ENCODE measurements around the gene AK1.
A peak's percentile ranks its signal among the peaks of the same experiment; 100 is the strongest.

The AK1 gene

DNA sequence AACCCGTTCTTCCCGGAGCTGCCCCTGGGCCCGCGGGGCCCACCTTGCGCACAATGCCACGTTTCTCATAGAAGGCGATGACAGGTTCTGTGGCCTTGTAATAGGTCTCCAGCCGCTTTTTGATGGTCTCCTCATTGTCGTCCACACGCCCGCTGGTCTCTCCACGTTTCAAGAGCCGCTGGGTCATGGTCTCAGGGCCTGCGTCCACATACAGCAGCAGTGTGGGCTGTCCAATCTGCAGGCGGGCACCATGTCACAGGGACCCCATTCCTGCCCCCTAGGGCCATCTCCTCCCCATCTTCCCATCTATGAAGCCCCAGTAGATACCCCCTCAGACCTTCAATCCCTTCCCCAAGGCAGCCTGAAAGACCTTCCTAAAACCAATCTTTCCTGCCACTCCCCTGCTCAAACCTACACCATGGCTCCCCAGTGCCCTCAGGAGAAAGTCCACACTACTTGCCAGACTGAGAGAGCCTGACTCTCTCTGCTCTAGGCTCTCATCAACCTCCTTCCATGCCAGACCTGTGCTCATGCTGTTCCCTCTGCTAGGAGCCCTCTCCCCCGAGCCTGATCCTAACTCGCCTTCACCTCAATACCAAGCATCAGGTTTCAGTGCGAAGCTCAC, 9.1 kb downstream of the AK1 start:
- no peak for DNase-seq (ENCODE audit: low read depth in 3 of 3)

DNA sequence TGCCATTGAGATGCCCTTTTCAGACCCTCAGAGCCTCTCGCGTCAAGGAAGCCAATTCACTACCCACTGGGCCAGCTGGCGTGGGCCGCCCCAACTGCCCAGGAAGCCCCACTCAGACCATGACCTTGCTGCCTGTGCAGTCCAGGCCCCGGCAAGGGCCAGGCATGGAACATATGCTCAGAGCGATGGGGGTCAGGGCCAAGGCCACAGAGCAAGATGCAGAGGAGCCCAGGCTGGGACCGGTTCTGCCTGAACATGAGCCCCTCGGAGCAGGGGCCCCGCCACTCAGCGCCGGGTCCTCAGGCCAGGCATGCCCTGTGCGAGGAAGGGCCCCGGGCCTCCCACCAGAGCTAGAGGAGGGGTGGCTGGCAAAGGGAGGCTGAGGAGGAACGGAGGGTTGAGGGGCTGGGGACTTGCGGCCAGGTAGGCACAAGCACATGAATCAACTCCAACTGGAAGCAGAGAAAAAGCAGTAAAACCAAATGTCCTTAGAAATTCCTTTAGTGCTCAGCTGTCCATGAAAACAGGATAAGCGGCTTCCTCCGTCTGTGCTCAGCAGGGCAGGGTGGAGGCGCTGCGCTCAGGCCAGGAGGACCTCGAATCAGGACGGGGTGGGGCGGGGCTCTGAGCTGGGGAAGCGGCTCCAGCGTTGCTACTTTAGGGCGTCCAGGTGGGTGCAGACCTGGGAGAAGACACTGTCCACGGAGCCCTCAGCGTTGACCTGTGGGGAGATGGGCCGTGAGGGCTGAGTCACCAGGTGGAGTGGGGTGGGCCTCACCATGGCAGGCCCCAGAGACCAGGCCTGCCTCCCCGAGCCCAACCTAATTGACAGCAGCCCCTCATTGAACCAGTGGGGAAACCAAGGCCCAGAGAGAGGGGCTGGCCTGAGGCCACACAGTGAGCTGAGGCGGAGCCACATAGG, 9.9 kb downstream of the AK1 start:
- DNase-seq (ENCODE audit: low read depth in 3 of 3), result no peak

DNA sequence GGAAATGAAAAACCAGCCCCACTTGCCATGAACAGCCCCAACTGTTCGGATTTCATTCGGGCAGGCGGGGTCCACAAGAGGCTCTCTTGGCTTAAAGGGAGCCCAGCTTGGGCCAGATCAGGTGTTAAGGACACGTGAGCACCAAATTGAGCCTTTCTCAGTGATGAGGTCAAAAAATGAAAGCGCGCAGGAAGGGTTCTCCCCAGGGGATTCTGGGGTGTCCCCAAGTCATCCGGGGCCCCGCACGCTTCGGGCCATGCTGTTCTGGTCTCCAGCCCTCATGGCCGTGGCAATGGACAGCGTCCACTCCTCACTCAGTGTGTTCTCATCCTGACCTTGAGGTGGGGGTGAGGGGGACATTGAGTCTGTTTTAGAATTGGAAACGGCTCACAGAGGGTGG, 10.9 kb downstream of the AK1 start:
- DNase-seq (ENCODE audit: low read depth in 3 of 3), result no peak

DNA sequence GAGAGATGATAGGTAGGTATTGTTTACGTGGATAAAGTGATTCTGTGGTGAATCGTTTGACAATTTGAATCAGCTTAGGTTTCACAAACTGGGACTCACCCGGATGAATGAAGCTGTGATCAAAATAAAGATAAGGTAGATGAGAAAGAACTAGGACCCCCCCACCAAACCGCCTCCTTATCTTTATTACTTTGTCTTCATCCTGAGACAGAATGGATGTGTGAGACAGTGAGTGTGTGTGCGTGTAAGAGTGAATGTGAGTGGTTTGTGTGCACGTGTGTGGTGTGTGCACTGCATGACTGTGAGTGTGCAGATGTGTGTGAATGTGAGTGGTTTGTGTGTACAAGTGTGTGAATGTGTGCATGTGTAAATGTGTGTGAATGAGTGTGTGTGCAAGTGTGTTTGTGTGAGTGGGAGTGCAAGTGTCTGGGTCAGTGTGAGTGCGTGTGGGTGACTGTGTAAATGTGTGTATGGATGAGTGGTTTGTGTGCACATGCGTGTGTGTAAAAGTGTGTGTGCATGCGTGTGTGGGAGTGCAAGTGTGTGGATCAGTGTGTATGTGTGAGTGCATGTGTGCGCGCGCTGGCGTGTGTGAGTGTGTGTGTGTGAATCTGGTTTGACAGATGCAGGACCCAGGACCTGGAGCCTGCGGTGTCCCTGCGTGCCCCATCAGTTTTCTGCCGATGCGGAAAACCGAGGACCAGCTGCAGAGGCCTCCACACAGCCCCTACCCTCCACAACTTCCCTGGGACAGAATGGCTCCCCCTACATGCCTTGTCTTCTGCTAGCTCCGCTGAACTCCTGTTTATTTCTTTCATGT, 11.6 kb downstream of the AK1 start:
- DNase-seq (ENCODE audit: low read depth in 3 of 3), result no peak

DNA sequence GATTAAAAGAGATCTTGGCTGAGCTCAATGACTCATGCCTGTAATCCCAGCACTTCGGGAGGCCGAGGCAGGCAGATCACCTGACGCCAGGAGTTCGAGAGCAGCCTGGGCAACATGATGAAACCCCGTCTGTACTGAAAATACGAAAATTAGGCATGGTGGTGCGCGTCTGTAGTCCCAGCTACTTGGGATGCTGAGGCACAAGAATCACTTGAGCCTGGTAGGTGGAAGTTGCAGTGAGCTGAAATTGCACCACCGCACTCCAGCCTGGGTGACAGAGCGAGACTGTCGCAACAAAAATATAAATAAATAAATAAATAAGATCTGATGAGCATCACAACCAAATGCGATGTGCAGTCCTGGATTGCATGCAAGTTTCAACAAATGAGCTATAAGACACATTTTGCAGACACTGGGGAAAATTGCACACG, 14.3 kb downstream of the AK1 start:
- no peak for DNase-seq (ENCODE audit: low read depth in 3 of 3)

DNA sequence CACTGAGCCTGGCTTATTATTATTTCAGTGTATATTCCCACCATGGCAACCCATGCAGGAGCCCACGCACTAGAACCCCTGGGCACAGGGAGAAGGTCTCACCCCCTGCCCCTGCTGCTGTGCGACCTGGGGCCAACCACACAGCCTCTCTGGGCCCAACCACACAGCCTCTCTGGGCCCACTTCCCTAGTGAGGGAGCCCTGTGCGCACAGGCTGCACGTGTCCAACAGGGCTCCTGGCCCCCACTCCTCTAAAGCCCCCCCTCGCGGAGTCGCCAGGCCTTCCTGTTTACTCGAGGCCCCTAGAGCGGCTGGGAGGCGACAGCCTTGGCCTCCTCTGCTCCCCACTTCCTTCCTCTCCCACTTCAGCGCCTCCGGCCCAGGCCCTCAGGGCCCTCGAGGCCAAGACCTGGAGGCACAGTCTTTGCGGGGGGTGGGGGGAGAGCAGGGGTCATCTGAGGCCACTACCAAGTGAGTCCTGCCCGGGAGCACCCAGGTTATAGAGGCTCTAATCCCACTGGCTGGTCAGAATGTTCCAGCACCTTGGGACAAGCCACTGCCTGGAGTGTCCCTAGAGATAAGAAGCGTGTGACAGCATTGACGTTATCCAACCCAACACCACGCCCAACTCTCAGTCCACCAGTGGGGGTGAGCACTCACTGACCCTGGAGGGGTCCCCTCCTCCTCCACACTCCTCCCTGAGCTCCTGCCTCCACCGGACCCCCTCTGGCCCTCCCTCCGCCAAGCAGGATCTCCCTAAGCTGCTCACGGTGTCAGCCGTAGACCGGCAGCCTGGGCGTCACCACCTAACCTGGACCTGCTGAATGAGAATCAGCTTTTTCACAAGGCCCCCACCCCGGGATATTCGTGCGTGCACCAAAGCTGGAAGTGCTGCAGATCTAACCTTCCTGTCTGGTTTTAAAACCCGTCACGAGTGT, 15.1 kb downstream of the AK1 start:
- DNase-seq (ENCODE audit: low read depth in 3 of 3), result peak in 1 of 3 experiments; percentile 17

DNA sequence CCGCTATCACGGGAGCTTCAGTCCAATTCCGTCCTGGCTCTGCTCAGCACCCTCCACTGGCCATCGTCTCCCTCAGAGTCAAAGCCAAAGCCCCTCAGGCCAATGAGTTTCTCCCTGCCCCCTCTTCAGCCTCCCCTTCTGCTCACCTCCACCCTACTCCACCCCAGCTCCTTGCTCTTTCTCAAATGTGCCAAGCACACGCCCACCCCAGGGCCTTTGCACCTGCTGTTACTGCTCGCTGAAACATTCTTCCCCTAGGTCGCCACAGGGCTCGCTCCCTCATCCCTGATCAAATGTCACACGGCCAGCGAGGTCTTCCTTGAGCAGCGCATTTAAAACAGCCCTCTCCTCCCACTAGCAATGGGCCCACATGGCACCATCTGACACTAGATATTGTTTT, 16.7 kb downstream of the AK1 start:
- DNase-seq (ENCODE audit: low read depth in 3 of 3), result no peak

DNA sequence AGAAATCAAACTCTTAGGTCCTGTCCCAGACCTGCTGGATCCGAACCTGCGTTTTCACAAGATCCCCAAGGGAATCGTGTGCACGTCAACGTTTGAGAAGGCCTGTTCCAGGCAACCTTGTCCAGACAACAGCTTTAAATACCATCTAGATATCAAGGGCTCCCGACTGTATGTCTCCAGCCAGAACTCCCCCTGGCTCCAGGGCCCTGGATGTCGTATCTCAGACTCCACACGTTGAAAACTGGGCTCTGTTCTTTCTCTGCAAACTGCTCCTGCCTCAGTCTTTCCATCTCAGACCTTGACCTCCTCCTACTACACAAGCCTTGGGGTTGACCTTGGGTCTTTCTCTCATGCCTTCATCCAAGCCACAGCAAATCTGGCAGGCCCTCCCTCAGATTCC, 17.2 kb downstream of the AK1 start:
- DNase-seq (ENCODE audit: low read depth in 3 of 3), result no peak

DNA sequence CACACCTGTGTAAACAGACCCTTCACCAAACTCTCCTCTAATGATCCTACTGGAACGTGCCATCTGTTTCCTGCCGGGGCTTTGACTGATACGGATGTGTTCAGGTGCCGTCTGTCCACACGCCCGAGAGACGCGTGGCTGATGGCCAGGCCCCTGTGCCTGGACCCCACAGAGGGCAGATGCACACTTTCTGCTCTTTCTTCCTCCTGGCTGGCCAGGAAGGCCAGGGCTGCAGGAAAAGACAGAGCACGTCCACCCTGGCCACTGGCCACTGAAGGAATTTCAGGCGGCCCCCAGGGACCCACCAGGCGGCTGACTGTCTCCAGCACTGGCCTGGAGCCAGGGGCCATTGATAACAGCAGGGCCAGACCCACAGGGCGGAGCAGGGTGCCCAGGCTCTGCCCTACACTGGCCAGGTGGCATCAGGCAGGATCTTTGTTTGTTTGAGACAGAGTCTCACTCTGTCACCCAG, 19.4 kb downstream of the AK1 start:
- no peak for DNase-seq (ENCODE audit: low read depth in 3 of 3)

DNA sequence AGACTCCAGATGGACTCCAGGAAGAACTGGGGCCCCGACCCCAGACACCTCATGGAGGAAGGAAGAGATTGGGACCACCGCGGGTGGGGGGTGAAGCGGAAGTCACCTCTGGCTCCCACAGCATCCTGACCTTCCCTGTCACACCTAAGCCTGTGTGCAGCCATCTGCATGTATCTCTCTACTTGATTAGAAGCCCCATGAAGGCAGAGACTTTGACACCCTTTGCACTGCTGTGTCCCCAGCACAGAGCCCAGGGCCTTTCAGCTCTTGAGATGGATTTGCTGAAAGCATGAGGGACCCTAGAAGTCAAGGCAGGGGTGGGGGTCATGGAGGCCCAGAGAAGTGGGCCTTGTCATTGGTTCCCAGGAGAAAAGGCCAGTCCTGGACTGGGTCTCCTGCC, 20.2 kb downstream of the AK1 start:
- DNase-seq (ENCODE audit: low read depth in 3 of 3), result no peak

DNA sequence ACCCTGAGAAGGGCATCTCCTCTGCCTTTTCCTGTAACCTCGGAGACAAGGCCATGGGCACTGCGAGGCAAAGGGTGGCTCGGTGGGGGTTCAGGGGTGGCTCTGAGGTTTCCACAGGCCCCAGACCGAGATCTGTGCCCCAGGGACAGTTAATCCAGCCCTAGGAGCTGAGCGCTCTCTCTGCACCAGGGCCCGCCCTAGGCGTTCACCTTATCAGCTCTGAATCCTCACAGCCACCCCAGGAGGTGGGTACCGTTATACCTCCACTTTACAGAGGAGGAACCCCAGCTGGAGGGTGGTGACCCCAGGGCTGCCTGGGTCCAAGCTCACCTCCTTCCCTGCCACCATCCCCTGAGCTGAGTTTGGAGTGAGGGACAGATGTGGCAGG, 20.8 kb downstream of the AK1 start:
- no peak for DNase-seq (ENCODE audit: low read depth in 3 of 3)

DNA sequence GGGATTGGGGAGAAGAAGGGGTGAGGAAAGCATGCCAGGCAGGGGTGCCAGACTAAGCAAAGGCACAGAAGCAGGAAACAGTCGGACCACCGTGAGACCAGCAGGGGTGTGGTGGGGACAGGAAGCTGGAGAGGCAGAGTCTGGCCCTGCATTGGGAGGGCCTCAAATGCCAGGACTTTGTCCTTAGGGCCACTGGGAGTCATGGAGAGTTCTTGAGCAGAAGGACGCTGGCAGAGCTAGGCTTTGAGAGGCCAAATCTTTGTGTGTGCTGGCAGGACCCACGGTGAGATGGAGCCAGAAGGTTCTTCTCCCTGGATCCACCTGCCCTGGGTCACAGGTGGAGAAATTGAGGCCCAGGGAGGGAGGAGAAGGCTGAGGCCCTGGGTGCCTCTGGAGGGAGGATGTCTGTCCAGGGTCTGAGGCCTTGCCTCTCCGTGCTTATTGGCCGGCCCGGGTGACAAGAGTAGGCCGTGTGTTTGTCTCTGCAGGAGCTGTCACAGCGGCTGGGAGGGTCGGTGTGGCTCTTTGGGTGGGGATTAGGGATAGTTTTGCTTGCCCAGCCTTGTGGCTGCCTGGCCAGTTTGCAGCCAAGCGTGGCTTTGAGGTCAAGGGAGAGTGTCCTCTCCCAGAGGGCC, 21.3 kb downstream of the AK1 start:
- DNase-seq (ENCODE audit: low read depth in 3 of 3), result no peak

DNA sequence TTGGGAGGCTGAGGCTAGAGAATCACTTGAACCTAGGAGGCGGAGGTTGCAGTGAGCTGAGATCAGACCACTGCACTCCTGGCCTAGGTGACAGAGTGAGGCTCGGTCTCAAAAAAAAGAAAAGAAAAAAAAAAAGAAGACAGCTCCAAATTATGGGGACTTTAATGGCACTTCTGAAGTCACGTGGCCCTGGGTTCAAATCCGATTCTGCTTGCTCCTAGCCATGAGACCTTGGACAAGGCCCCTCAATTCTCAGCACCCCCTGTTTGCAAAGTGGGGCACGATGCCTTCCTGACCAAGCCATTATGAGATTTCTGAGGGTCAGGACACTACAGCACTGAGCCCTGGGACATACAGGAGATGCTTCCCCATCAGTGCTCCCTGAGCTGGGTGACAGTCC, 22.0 kb downstream of the AK1 start:
- no peak for DNase-seq (ENCODE audit: low read depth in 3 of 3)

DNA sequence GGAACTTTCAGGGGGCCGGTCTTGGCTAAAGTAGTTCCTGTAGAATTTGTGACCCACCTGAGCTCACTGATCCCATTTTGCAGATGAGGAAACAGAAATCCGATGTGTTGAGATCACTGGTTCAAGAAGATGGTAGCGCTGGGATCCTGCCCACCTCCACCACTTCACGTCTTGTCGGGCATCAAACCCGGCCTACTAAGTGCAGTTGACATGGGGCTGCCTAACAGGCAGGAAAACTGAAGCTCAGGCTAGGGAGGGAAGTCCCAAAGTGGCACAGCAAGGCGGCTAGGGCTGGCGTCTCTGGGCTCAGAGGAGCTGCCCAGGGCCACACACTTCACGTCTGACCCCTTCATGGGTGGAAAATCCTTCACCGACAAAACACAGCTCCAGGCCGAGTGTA, 22.5 kb downstream of the AK1 start:
- no peak for DNase-seq (ENCODE audit: low read depth in 3 of 3)

DNA sequence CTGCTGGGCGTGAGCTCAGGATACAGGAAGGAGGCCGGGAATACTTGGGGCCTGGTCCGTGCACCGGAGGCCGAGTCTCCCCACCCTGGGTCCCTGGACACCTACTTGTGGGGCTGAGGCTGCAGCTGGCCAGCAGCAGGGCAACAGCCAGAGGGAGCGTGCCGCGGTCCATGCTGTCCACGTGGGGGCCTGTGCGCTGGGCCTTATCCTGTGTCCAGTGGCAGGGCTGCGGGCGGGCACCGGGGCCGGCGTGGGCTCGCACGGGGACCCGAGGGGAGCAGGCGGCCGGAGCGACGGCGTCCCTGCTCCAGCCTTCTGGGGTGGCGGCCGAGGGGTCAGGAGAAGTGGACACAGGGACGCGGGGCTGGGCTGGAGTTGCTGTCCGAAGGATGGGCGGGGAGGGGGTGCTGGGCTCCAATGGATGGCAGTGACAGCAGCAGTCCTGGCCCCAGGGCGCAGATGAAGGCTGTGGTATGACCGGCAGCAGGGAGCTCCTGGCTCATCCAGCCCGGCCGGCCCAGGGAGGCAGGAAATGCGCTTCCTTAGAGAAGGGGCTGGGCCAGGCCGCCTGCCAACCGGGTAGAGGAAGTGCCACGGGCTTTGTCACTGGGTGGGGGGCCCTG, 23.2 kb downstream of the AK1 start, which contains the start of gene ENG:
Gene ENG (minus strand): TSS at position 475 of the 623 bp plus-strand sequence. CDS start 303 bp downstream, at position 172.
- DNase-seq (ENCODE audit: low read depth in 3 of 3), result peak in 1 of 3 experiments; percentile 15

DNA sequence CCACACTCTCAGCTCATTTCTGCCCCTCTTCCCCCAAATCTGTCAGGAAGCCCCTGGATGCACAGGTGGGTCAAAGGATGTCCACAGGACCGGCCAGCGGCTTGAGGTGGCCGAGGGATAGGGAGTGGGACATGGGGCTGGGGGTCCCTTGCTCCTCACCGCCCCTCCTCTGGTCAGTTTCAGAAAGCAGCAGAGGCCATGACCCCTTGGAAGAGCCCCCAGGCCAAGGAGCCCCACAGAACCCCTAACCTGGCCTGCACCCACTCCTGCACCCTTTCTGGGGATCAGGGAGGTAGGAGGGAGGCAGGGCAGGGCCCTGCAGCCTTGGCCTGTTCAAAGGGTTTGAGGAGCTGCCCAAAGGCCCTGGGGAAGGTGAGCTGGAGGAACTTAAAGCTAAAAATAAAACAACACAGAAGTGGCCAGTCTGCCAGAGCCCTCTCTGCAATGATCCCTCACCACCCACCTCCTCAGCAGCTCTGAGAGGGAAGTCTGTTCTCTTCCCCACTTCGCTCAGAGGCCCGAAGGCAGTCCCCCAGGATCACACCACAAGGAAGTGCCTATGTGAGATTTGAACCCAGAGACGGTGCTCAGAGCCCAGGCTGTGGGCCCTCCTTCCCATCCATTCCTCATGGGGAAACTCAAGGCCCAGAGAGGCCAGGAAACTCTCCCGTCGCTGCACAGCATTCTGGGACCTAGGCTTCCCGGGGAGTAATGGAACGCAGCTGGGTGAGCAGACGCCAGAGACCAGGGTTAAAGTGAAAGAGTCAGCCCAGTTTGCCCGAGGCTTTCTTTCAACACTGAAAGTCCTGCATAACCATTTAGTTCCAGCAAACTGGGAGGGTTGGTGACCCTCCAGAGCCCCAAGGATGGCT, 23.9 kb downstream of the AK1 start:
- DNase-seq (ENCODE audit: low read depth in 3 of 3), result no peak

DNA sequence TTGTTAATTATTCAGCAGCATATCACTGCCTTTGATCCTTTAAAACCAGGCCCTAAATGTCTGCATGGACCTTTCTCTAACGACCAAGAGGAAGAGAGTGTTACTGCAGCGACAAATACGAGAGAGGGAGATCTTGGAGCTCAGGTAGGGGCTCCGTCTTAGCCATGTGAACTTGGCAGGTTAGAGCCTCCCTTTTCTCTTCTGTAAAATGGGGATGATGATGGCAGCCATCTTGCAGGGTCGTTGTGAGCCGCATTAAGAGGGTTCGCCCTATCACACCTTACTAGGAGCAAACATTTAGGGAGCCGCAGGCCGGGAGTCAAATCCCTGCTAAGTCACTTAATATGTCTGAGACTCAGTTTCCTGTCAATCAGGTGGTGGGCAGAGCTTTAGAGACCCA, 24.6 kb downstream of the AK1 start:
- DNase-seq (ENCODE audit: low read depth in 3 of 3), result no peak

DNA sequence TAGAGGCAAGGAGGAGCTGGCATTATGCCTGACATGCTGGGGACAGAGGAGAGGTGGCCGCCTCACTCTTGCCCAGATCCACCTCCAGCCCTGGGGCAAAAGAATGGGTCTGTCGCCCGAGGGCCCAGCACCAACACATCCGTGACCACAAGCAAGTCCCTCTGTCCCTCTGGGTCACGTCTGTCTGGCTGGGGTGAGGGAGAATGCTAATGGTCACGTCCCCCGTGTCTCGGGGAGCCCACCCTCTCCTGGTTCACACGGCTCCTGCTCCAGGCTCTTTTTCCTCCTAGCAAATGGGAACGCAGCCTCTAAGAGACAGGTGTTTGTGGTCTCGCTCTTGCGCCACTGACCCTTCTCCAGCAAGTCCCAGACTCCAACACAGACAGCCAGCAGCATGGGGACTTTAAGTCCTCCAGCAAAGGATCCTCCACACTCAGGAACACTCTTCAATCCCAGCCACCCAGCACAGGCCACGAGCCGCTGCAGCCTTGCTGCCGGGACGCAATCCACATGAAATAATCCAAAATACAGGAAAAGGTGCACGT, 27.1 kb downstream of the AK1 start:
- DNase-seq (ENCODE audit: low read depth in 3 of 3), result no peak
